HG03196 (cell line): ENCODE data around the gene STAT3.

Experiments used
- ATAC-seq: cut with Tn5 transposase; IDR thresholded peaks from one replicate; pipeline ENCODE4 v1.9.1; 2021; ENCODE audit not compliant: unreplicated experiment

Gene STAT3

DNA sequence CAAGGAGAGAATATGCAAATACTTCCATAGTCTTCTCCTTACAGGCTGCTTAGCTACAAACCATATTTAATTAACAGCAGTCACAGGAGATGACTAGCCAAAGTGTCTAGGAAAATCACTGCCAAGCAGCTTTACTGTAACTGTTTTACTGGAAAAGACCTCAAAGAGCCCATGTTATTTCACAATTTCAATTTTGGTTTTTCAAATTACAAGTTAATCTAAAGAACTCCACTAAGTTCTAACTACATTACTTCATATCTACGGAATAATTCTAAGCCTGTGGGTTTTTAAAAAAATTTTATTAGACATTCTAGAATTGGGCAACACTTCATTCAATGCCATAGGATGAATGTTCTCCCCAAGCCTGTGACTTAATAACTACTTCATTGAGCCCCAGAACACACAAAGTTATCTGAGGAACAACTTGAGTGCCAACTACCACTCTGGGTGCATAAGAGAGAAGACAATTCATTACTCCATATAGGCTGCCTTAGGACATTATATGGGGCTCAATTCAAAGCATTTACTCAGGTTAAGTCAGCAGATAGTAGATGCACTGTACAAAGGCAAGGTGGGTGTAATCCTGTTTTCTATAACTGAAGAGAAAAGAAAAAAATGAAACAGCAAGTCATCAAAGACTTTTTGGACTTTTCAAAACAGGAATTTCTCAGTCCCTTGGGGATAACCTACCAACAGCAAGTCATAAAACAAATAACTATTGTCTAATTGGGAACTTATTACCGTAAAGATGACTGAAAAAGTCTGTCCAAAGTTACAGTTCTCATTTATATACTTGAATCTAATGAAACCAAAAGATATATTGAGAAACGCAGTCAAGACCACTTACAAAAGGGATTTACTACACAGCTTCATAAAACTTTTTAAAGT lies 33.0 kb downstream of the STAT3 start:
- ATAC-seq, result no peak

DNA sequence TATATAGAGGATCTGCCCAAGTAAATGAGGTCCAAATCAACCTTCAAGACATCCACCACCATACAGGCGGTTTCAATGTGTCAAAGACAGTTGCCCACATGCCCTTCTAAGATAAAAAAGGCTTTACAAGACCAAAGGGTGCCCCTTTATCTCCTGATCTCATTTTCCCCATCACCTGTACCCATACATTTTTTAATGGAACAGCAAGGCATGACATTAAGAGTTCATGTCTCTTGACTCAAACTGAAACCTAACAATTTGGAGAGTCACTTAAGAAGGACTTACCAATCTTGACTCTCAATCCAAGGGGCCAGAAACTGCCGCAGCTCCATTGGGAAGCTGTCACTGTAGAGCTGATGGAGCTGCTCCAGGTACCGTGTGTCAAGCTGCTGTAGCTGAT lies 40.1 kb downstream of the STAT3 start:
- no peak for ATAC-seq

GRCh38 chr17:42347606-42348005 lies 40.6 kb downstream of the STAT3 start:
- no peak for ATAC-seq

DNA sequence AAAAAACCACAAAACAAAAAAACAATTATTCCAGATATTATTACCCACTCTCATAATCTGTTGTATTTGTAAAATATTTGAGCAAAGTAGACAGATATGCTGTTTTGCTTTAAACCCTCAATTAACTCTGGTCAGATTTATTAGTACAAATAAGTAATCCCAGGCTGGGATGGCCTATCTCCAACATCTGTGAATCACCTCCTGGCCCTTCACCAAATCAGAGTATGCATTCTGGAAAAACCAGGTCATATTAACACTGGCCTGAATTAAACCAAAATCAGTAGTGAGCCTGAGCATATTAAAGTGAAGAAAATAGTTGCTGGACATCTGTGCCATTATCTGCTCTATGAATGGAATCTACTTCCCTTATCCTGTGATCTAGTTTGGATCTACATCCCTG lies 41.0 kb downstream of the STAT3 start:
- ATAC-seq, result no peak

DNA sequence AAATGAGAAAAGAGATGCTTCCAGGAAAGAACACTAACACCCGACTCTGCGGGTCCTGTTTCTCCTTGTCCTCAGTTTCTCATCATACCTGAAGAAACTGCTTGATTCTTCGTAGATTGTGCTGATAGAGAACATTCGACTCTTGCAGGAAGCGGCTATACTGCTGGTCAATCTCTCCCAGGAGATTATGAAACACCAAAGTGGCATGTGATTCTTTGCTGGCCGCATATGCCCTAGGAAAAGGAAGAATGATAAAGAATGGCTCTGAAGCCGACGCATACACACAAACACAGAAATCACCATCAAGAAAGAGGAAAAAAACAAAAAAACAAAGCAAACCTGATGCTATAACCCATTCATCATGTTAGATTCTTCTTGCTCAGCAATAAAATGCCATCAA lies 41.8 kb downstream of the STAT3 start:
- no peak for ATAC-seq

- ATAC-seq, result no peak
Observed at GRCh38 chr17:42345396-42346073, 42.7 kb downstream of the STAT3 start.

- no peak for ATAC-seq
Observed at GRCh38 chr17:42342242-42343008, 45.8 kb downstream of the STAT3 start.

DNA sequence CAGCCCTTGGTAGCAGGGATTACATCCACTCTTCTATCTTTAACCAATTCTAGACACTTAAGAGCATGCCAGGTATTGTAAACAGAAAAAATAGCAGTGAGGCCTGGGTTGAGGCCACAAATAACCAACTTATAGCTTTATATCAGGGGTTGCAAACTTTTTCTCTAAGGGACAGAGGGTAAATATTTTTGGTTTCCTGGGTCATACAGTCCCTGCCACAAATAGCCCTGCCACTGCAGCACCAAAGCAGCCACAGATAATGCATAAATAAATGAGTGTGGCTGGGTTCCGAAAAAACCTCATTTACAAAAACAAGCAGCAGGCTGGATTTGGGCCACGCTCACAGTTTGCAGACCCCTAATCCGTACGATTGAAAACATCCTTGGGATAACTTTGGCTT lies 46.7 kb downstream of the STAT3 start:
- no peak for ATAC-seq

DNA sequence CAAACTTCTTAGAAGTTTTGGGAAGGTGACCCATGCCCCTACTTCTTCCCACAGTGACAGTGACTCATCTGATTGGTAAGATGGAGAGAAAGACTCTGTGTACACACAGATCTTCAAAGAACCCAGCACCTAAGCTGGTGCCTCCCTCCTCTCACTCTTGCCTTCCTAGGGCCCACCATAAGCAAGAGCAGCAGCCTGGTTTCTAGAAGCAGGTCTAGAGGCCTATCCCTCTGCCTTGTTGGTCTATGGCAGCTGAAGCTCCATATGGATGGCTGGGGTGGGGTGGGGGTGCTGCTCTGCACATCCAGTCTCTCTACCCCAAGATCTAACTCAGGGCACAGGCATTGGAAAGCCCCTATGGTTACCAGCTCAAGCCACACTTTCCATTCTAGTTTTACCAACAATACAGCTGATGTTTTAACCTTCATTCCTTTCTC lies 47.5 kb downstream of the STAT3 start:
- no peak for ATAC-seq

- no peak for ATAC-seq
Observed at GRCh38 chr17:42339221-42339620, 49.0 kb downstream of the STAT3 start.

- no peak for ATAC-seq
Observed at GRCh38 chr17:42338427-42338985, 49.7 kb downstream of the STAT3 start.

DNA sequence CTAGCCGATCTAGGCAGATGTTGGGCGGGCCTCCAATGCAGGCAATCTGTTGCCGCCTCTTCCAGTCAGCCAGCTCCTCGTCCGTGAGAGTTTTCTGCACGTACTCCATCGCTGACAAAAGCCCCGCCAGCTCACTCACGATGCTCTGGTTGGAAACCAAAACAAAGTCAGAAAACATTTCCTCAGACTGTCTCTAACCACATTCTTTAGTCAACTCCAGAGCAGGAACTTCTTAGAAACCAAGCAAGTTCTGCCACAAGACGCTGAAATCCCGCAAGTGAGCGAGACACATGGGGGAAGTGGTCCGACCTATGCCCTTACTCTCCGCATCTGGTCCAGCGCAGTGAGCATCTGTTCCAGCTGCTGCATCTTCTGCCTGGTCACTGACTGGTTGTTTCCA lies 50.8 kb downstream of the STAT3 start:
- no peak for ATAC-seq

DNA sequence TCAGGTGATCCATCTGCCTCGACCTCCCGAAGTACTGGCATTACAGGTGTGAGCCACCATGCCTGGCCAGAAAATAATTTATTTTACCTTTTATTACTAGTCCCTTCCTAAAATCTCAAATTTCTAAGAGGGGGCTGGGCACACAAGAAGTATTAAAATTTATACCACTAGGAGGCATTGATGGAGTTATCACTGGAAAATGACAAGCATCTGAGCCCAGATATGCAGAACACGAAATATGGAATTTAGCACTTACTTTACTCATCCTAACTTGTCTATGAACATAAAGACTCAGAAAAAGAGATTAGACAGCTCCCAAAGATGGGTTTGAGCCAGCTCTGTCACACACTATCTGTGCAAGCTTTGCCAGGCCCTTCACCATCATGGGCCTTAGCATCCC lies 53.6 kb downstream of the STAT3 start:
- no peak for ATAC-seq

DNA sequence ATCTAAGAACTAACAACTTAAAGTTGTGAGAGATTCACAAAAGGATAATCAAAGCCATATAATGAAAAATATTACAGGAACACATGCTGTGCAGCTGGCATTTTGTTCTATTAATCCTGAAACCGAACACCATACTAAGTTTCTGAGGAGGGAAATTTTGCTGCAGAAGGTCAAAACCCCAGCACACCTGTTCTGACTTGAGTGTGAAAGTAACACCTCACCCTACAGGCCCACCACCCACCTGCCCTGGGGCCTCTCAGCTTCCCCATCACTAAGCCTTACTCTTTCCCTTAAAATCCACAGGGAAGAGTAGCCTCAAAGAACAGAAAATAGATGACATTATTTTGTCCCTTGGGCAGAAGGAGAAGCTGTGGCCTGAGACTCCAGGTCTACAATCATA lies 55.2 kb downstream of the STAT3 start:
- ATAC-seq, result no peak

DNA sequence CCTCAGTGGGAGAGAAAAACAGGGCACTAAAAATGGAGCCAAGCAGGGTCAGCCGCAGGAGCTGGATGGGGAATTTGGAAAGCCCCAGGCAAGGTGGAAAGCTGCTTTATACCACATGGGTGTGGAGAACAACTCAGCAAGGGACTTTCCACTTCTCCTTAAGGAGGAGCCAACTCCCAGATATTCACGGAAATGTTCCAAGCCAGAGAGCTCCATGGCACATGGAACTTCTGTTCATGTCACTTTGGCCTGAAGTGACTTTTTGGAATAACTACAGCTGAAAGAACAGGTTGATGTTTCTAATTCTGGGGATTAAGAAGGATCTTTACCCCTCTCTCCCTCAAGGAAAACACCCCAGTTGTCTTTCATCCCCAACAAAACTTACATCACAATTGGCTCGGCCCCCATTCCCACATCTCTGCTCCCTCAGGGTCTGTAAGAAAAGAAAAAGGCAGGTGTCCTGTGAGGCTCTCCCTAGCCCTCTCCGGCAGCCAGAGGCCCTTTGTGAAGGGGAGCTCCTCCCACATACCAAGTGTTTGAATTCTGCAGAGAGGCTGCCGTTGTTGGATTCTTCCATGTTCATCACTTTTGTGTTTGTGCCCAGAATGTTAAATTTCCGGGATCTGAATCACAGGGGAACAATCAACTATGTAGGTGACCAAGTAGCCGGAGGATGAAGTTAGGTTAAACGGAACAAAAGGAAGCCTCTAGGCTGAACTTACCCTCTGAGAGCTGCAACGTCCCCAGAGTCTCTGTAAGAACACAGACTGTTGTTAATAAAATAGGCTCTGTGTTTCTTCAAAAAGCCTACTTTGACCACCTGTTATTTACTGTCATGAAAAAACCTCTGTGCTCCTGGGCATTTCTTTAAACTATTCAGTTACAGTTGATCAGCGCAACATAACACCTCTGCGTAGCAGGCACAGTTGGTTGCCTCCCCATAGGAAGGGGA lies 58.9 kb downstream of the STAT3 start:
- ATAC-seq, result no peak

DNA sequence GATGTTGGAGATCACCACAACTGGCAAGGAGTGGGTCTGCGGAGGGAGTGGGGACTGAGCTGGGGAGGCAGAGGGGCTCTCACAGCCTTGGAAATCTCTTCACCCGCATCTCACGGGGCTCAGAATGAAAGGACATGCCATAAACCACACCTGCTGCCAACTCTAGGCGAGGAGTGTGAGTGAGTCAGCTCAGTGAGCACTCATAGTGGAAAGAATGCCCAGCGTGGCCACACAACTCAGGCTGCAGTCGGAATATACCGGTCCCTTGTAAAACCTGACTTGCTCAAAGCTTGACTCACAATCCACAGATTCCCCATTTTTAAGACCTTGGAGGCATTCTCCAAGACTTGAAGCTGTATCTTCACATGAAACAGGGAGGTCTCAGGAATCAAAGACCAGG lies 63.2 kb downstream of the STAT3 start:
- ATAC-seq, result no peak

- ATAC-seq, result no peak
Observed at GRCh38 chr17:42323268-42323773, 64.9 kb downstream of the STAT3 start.

GRCh38 chr17:42322382-42323267 lies 65.6 kb downstream of the STAT3 start:
- ATAC-seq, result no peak

GRCh38 chr17:42321555-42321954 lies 66.7 kb downstream of the STAT3 start:
- no peak for ATAC-seq
